ENCODE measurements around the gene PTPRT.

Gene PTPRT

GRCh38 chr20:42360621-42361020 lies 829.1 kb downstream of the PTPRT start:
- no peak for DNase-seq

- no peak for DNase-seq
Observed at GRCh38 chr20:42359617-42360016, 830.1 kb downstream of the PTPRT start.

GRCh38 chr20:42352096-42352495 lies 837.6 kb downstream of the PTPRT start:
- no peak for DNase-seq

- DNase-seq, result no peak
Observed at GRCh38 chr20:42350521-42350920, 839.2 kb downstream of the PTPRT start.

- DNase-seq, result no peak
Observed at GRCh38 chr20:42346189-42347170, 843.2 kb downstream of the PTPRT start.

- no peak for DNase-seq
Observed at GRCh38 chr20:42341654-42342053, 848.1 kb downstream of the PTPRT start.

GRCh38 chr20:42340368-42340767 lies 849.3 kb downstream of the PTPRT start:
- no peak for DNase-seq

- DNase-seq, result no peak
Observed at GRCh38 chr20:42338294-42339201, 851.2 kb downstream of the PTPRT start.

GRCh38 chr20:42336576-42336975 lies 853.1 kb downstream of the PTPRT start:
- no peak for DNase-seq

- DNase-seq, result no peak
Observed at GRCh38 chr20:42319252-42320013, 870.3 kb downstream of the PTPRT start.

- DNase-seq, result no peak
Observed at GRCh38 chr20:42313704-42314103, 876.0 kb downstream of the PTPRT start.

- DNase-seq, result no peak
Observed at GRCh38 chr20:42309050-42309449, 880.7 kb downstream of the PTPRT start.

- no peak for DNase-seq
Observed at GRCh38 chr20:42308171-42308570, 881.5 kb downstream of the PTPRT start.

- DNase-seq, result no peak
Observed at GRCh38 chr20:42295592-42295991, 894.1 kb downstream of the PTPRT start.

GRCh38 chr20:42294976-42295375 lies 894.7 kb downstream of the PTPRT start:
- no peak for DNase-seq

- no peak for DNase-seq
Observed at GRCh38 chr20:42281801-42282200, 907.9 kb downstream of the PTPRT start.

- DNase-seq, result no peak
Observed at GRCh38 chr20:42276718-42277602, 912.7 kb downstream of the PTPRT start.

- no peak for DNase-seq
Observed at GRCh38 chr20:42274986-42275385, 914.7 kb downstream of the PTPRT start.

- DNase-seq, result no peak
Observed at GRCh38 chr20:42272516-42272915, 917.2 kb downstream of the PTPRT start.

GRCh38 chr20:42270539-42270938 lies 919.2 kb downstream of the PTPRT start:
- no peak for DNase-seq

GRCh38 chr20:42267793-42268384 lies 921.8 kb downstream of the PTPRT start:
- DNase-seq, result no peak

All from NCI-H1694 (cell line).